Large intestine (tissue), 3 donors: Measurements from ENCODE around the gene DDIT4L. TPM values are rescaled to one million over a fixed set of nuclear protein-coding genes. Genes with fewer than 3 reads are reported as not detected.

ENCODE experiments used
- DNase-seq, 2 donors: peaks; one replicate each; pipeline versions ENCODE4 v3.0.0 to v3.0.0-alpha.2; 2013
- H3K27ac ChIP-seq: one replicate; pipeline ENCODE4 v1.5.1; 2013; ENCODE audit warnings: low read length
- H3K27me3 ChIP-seq: 2 replicates; pipeline ENCODE4 v1.6.1; 2013; ENCODE audit warnings: low read length; ENCODE audit not compliant: control insufficient read depth, insufficient read depth
- H3K36me3 ChIP-seq: 2 replicates; pipeline ENCODE4 v1.6.1; 2013; ENCODE audit warnings: low read length; ENCODE audit not compliant: control insufficient read depth, insufficient read depth
- H3K4me1 ChIP-seq: one replicate; pipeline ENCODE4 v1.6.1; 2013; ENCODE audit warnings: low read length; ENCODE audit not compliant: control insufficient read depth, insufficient read depth
- H3K4me3 ChIP-seq: one replicate; pipeline ENCODE4 v1.5.1; 2013; ENCODE audit warnings: low read length
- H3K9me3 ChIP-seq: one replicate; pipeline ENCODE4 v1.6.1; 2013; ENCODE audit warnings: mild to moderate bottlenecking, low read depth, low read length, moderate library complexity; ENCODE audit not compliant: control insufficient read depth
- WGBS: methylation state at CpG from one replicate; pipeline ENCODE4 v1.1.5; 2013; ENCODE audit warnings: low lambda C conversion rate; ENCODE audit not compliant: insufficient coverage; 5-methylcytosine and 5-hydroxymethylcytosine counted together
- polyA plus RNA-seq: library from polyadenylated mRNA; unstranded; fragments of 120-200 nt; gene quantifications from one replicate; pipeline ENCODE4 v1.2.1, GENCODE V29; 2013

The DDIT4L gene
- polyA plus RNA-seq, 1 donor, result 1.5 TPM

DNA sequence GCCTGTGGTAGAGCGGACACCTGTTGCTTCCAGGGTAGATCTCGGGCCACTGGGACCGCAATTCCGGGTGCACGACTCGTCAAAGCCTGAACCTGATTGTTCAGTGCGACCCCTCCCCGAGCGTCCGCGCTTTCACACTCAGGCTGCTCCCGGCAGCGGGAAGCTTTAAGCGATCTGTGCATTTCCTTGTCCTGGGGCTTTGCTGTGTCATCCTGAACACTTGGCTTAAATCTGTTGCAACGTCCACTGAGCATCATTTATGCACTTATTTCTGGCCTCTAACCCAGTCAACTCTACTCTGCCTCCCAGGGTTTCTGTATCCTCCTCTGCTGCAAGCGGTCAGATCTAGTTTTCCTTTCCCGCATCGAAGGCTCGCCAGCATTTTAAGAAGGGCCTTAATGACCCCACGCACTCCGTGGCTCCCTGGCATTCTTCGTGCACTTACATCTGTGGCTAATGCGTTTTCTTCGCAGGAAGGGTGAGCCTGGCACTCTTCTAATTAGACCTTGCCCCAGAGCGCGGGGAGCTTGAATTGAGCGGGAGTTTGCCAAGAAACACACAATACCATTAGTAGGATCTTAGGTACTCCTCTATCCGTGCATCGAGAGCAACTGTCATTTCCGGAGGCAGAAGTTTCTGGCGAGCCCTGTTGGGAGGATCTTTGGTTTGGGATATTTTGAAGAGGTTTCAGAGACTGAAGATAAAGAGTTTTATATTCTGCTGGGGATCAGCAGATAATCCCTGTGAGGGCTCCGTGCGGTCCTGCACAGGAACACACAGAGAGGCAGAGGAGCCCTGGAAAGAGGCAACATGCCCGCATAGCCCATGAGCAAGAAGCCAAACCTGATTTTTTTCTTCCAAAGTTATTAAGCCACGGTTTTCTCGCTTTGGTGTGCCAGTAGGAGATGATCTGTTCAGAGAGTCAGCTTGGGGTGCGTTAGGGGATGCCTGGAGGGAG is 654 bp upstream of the DDIT4L start:
- no peak for DNase-seq
- H3K4me3 ChIP-seq, result peak overlapping the region; percentile 52
- H3K27ac ChIP-seq, result no peak overlapping the region
- 14% methylated on average over 1 of the region's 37 CpGs for WGBS
- H3K9me3 ChIP-seq, result no peaks in the 10 kb centered on the region
- peaks cover 7% of the 10 kb centered on the region for H3K4me1 ChIP-seq
- H3K27me3 ChIP-seq, result peaks cover 16% of the 10 kb centered on the region
- no peaks in the 10 kb centered on the region for H3K36me3 ChIP-seq

DNA sequence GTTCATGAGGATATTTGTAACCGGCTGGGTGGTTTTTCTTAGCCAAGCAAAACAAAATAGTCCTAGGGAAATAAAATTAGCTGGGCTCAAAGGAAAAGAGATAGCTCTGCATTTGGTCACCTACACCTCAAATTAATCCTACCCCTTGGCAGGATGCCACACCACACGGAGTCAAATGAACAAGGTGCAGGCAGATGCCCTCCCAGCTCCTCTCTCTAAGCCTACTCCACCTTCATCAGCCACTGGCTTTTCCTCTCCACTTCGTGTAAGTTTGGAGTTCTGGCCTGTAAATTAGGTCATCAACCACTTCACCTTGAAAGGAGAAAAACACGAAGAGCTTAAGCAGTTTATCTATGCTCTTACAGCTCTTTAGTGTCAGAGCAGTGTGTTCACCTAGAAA is 1.4 kb downstream of the DDIT4L start:
- Histone ChIP-seq H3K9me3 (no peaks in the 10 kb centered on the region), H3K4me1 (peaks cover 7% of the 10 kb centered on the region), H3K36me3 (no peaks in the 10 kb centered on the region), H3K27me3 (peaks cover 16% of the 10 kb centered on the region), H3K4me3 (no peak overlapping the region), H3K27ac (no peak overlapping the region)
- no peak for DNase-seq
- WGBS, result 33% methylated on average over 1 of the region's 4 CpGs

DNA sequence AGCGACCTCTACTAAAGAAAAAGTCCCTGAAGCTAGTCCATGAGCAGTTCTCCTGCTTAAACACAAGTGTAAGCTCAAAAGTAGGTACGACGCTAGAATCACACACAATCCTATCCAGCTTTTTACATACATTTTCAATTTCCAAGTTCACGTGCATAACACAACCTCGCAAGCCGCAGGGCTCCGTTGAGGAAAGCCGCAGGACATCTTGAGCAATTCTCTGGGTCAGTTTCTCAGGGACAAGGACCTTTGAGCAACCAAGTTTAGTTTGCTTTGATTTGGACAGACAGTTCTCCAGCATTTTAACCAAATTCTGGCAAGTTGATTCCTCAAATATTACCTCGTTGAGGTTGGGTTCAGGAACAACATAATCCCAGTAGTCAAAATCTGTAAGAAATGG is 2.5 kb downstream of the DDIT4L start:
- Histone ChIP-seq H3K27ac (no peak overlapping the region), H3K4me1 (peaks cover 7% of the 10 kb centered on the region), H3K36me3 (no peaks in the 10 kb centered on the region), H3K4me3 (no peak overlapping the region), H3K9me3 (no peaks in the 10 kb centered on the region), H3K27me3 (peaks cover 16% of the 10 kb centered on the region)
- DNase-seq, result no peak
- WGBS, result 100% methylated on average over 2 of the region's 9 CpGs

DNA sequence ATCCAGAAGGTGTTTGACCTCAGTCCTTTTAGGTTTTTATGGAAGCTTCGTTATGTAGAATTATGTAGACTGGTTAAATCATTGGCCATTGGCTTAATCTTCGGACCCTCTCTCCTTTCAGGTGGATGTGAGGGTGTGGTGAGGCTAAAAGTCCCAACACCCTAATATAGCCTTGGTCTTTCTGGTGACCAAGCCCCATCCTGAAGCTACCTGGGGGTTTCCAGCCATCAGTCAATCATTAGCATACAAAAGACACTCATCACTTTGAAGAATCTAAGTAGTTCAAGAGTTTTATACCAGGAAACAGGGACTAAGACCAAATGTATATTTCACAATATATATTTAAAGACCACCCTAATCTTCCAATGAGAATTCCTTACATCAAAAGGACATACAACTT is 5.5 kb downstream of the DDIT4L start:
- H3K4me1 ChIP-seq, result peaks cover 5% of the 10 kb centered on the region
- no peaks in the 10 kb centered on the region for H3K9me3 ChIP-seq
- H3K27me3 ChIP-seq, result peaks cover 10% of the 10 kb centered on the region
- H3K4me3 ChIP-seq, result no peak overlapping the region
- no CpG with 5 or more reads among the region's 2 CpGs for WGBS
- H3K36me3 ChIP-seq, result no peaks in the 10 kb centered on the region
- no peak for DNase-seq
- no peak overlapping the region for H3K27ac ChIP-seq

DNA sequence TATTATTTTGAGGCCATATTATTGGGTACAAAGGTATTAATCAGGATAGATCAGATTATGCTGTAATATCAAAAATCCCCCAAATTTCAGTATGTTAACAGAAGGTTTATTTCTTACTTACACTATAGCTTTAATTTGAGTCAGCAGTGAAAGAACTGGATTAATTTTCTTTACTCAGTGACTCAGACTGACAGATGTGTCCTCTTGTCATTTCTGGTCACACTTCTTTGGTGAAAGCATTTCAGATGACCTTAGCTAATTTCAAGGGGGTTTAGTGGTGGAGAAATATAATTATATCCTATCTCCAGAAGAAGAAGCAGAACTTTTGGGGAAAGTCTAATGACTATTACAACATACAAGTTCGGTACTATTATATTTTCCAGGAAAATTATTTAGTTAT is 12.4 kb downstream of the DDIT4L start:
- DNase-seq, result no peak
- Histone ChIP-seq H3K27ac (no peak overlapping the region), H3K9me3 (no peaks in the 10 kb centered on the region), H3K4me1 (no peaks in the 10 kb centered on the region), H3K36me3 (no peaks in the 10 kb centered on the region), H3K4me3 (no peak overlapping the region), H3K27me3 (no peaks in the 10 kb centered on the region)
- WGBS, result no CpG with 5 or more reads among the region's 1 CpG

DNA sequence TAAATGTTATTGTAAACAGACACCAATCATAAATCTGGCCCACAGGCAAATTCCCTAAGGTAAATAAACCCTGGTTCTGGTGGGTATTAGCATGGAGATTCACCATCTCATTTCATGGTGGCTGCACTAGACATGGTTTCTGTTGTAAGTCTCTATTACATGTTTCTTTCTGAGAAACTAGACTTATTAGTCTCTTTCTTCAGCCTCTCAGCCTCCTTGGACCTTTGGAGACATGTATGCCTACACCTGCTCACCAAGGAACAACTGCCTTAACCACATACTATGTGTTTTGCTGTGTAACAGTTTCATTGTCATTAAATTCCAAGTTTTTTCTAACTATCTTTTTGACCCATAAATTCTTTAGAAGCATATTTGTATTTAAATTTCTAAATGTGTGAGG is 13.1 kb downstream of the DDIT4L start:
- Histone ChIP-seq H3K27me3 (no peaks in the 10 kb centered on the region), H3K4me1 (no peaks in the 10 kb centered on the region), H3K4me3 (no peak overlapping the region), H3K27ac (no peak overlapping the region), H3K36me3 (no peaks in the 10 kb centered on the region), H3K9me3 (no peaks in the 10 kb centered on the region)
- DNase-seq, result no peak

DNA sequence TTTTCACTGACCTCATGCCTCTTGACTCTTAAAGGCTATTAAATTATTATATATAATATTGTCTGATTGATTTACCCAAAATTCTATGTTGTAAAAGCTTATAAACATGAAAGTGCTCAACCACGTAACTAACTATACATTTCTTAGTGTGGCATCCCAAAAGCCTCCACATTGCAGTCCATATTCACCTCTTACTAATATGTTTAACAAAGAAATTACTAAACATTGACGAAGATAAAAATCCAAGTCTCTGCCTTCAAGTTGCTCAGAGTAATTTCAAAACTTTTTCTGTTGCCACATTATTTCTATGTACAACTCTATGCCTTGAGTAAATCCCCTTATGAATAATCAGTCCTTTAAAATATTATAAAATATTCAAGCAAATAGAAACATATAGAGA is 14.4 kb downstream of the DDIT4L start:
- H3K27me3 ChIP-seq, result no peaks in the 10 kb centered on the region
- no peak overlapping the region for H3K27ac ChIP-seq
- DNase-seq, result no peak
- no peak overlapping the region for H3K4me3 ChIP-seq
- no peaks in the 10 kb centered on the region for H3K36me3 ChIP-seq
- WGBS, result 100% methylated on average over 1 of the region's 2 CpGs
- H3K9me3 ChIP-seq, result no peaks in the 10 kb centered on the region
- no peaks in the 10 kb centered on the region for H3K4me1 ChIP-seq

DNA sequence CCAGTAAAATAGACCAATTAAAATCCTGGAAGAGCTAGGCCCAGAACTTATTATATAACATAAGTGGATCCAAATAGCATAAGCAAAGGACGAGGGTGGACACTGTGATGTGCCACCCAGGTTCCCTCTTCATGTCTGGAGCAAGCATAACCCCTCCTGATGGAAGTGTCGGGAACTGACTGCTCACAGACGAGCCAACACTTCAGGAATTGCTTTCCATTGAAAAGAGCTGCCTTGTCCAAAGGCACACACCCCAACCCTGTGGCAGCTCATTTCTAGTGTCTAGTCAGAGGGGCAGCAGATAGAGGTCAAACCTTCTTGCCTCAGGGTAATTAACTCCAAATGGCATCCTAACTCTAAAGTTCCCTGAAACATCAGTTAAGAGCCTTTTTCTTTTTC is 15.3 kb downstream of the DDIT4L start:
- Histone ChIP-seq H3K4me3 (no peak overlapping the region), H3K9me3 (no peaks in the 10 kb centered on the region), H3K27me3 (no peaks in the 10 kb centered on the region), H3K27ac (no peak overlapping the region), H3K4me1 (peaks cover 2% of the 10 kb centered on the region), H3K36me3 (no peaks in the 10 kb centered on the region)
- no CpG with 5 or more reads among the region's 3 CpGs for WGBS
- DNase-seq, result no peak

DNA sequence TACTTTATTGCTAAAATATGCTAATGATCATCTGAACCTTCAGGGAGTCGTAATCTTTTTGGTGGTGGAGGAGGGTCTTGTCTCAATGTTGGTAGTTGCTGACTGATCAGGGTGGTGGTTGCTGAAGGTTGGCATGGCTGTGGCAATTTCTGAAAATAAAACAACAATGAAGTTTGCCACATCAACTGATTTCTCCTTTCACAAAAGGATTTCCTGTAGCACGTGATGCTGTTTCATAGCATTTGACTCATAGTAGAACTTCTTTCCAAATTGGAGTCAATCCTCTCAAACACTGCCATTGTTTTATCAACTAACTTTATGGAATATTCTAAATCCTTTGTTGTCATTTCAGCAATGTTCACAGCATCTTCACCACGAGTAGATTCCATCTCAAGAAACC is 19.3 kb downstream of the DDIT4L start:
- WGBS, result 83% methylated on average over 3 of the region's 3 CpGs
- peaks cover 4% of the 10 kb centered on the region for H3K4me1 ChIP-seq

DNA sequence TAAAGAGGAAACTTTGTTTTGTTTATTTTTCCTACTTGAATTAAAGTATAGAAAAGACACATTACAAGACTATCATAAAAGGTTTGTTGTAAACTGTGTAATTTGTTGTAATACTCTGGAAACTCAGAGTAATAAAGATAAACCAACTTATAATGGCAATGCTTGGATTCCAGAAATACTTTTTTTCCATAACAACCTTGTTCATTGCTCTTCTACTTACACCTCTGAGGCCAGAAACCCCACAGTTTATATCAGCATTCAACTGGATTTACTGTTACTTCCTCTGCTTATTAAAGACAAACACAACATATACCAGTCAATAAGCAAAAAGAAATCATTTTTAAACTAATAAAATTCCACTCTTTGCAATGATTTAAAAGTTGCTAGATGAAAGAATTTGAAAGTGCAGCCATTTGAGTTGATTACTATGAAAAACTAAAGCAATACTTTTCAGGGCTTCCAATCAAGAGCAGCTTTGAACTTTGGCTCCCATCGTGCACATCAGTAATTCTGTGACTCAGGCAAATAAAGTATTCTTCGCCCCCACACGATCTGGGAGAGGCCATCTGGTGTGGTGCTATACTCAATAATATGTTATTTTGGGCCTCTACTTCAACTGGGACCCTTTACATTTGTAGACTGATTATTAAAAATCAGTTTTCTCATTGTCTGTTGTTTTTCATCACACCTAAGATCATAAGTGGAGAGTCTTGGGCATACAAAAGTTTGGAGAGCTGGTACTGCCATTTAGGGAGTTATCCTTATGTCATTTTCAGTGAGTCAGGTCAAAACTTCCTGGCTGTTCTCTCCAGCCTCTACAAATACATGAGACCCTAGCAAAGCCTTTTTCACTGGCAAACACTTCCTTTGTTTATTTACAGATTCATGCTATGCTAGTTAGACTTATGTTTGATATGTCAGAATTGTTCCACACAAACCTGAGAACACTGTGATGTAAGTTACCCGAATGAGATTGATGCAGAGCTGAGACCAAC is 20.5 kb downstream of the DDIT4L start:
- Histone ChIP-seq H3K36me3 (no peaks in the 10 kb centered on the region), H3K9me3 (no peaks in the 10 kb centered on the region), H3K27me3 (no peaks in the 10 kb centered on the region), H3K27ac (peak overlapping the region; percentile 40), H3K4me3 (no peak overlapping the region), H3K4me1 (peaks cover 4% of the 10 kb centered on the region)
- WGBS, result 0% methylated on average over 1 of the region's 4 CpGs
- DNase-seq, result peak in 1 of 2 donors; percentile 38

More for the DNA sequence above, 19.3 kb downstream of the DDIT4L start:
- Histone ChIP-seq H3K4me3 (no peak overlapping the region), H3K27me3 (no peaks in the 10 kb centered on the region), H3K27ac (no peak overlapping the region), H3K9me3 (no peaks in the 10 kb centered on the region), H3K36me3 (no peaks in the 10 kb centered on the region)
- DNase-seq, result no peak
